OCI-LY3 (cell line): Measurements from ENCODE around the gene SRD5A1.

Experiments used
- H2AFZ ChIP-seq: fragments of 200-600, 300-600 bp; shearing (Covaris generic); 2 replicates; pipeline ENCODE4 v1.6.0; 2014; ENCODE audit warnings: antibody characterized with exemption, low read depth, low read length
- H3K27ac ChIP-seq: fragments of 200-600, 300-600 bp; sonication (generic); 2 replicates; pipeline ENCODE4 v1.5.1; 2014; ENCODE audit warnings: mild to moderate bottlenecking, low read length, moderate library complexity, mixed read lengths
- H3K27me3 ChIP-seq: fragments of 200-600, 300-600 bp; sonication (generic); 2 replicates; pipeline ENCODE4 v1.6.1; 2014; ENCODE audit warnings: low read depth, low read length, mixed read lengths
- H3K36me3 ChIP-seq: fragments of 200-600, 300-600 bp; sonication (generic); replicated peaks from 2 replicates; pipeline ENCODE3; 2014; ENCODE audit warnings: low read depth, low read length, mixed read lengths
- H3K4me1 ChIP-seq: fragments of 300-600, 200-600 bp; sonication (generic); 2 replicates; pipeline ENCODE4 v1.6.1; 2014; ENCODE audit warnings: low read length, mixed read lengths
- H3K4me2 ChIP-seq: fragments of 200-600, 300-600 bp; sonication (generic); 2 replicates; pipeline ENCODE4 v1.6.1; 2014; ENCODE audit warnings: low read length, mixed read lengths
- H3K4me3 ChIP-seq: fragments of 300-600, 200-600 bp; sonication (generic); 2 replicates; pipeline ENCODE4 v1.5.1; 2014; ENCODE audit warnings: antibody characterized with exemption, mild to moderate bottlenecking, low read length, moderate library complexity
- H3K79me2 ChIP-seq: fragments of 300-600, 200-600 bp; shearing (Covaris generic); 2 replicates; pipeline ENCODE4 v1.6.1; 2014; ENCODE audit warnings: mild to moderate bottlenecking, low read length, mixed read lengths
- H3K9ac ChIP-seq: fragments of 300-600, 200-600 bp; shearing (Covaris generic); 2 replicates; pipeline ENCODE4 v1.6.0; 2014; ENCODE audit warnings: mild to moderate bottlenecking, low read length, moderate library complexity
- H3K9me3 ChIP-seq: fragments of 200-600, 300-600 bp; shearing (Covaris generic); 2 replicates; pipeline ENCODE4 v1.6.1; 2014; ENCODE audit warnings: low read length, mixed read lengths; ENCODE audit not compliant: insufficient read depth
- H4K20me1 ChIP-seq: fragments of 200-600, 300-600 bp; sonication (generic); 2 replicates; pipeline ENCODE4 v1.6.1; 2016; ENCODE audit warnings: low read length, mixed read lengths; ENCODE audit not compliant: insufficient read depth
- CTCF ChIP-seq: fragments of 200-600, 300-600 bp; sonication (generic); IDR thresholded peaks from 2 replicates; pipeline ENCODE4 v1.5.1; 2014; ENCODE audit warnings: antibody characterized with exemption, low read length, low read depth
- EZH2phosphoT487 ChIP-seq: fragments of 200-600 bp; shearing (Covaris generic); IDR thresholded peaks from 2 replicates; pipeline ENCODE4 v1.6.1; 2018; ENCODE audit warnings: antibody characterized with exemption, mixed run types, low read depth

Gene SRD5A1

GRCh38 chr5:6723122-6723815 is 90.0 kb downstream of the SRD5A1 start:
- Histone ChIP-seq H3K27ac (no peak overlapping the region), H3K27me3 (no peaks in the 10 kb centered on the region), H4K20me1 (peaks cover 88% of the 10 kb centered on the region), H3K9ac (no peak overlapping the region), H2AFZ (no peak overlapping the region), H3K36me3 (peaks cover 29% of the 10 kb centered on the region), H3K79me2 (peaks cover 96% of the 10 kb centered on the region), H3K4me1 (peaks cover 43% of the 10 kb centered on the region), H3K4me3 (no peak overlapping the region), H3K9me3 (no peaks in the 10 kb centered on the region), H3K4me2 (no peak overlapping the region)
- TF ChIP-seq EZH2phosphoT487 = no peak
- TF ChIP-seq CTCF = no peak

- Histone ChIP-seq H3K27ac (no peak overlapping the region), H4K20me1 (peaks cover 83% of the 10 kb centered on the region), H3K9ac (no peak overlapping the region), H3K4me2 (no peak overlapping the region), H3K4me1 (peaks cover 44% of the 10 kb centered on the region), H3K9me3 (no peaks in the 10 kb centered on the region), H3K27me3 (no peaks in the 10 kb centered on the region), H2AFZ (no peak overlapping the region), H3K36me3 (peaks cover 29% of the 10 kb centered on the region), H3K4me3 (no peak overlapping the region), H3K79me2 (peaks cover 96% of the 10 kb centered on the region)
- TF ChIP-seq EZH2phosphoT487 (no peak), CTCF (no peak)
Measured at GRCh38 chr5:6723816-6724300, 90.6 kb downstream of the SRD5A1 start.
